GM10266 (cell line): ENCODE measurements around the gene RTL10.

Experiments
- DNase-seq: peaks from one replicate; pipeline ENCODE4 v3.0.0; 2012; ENCODE audit errors: extremely low spot score
- TF ChIP-seq, protein P1 (sequence below): IDR thresholded peaks from 2 replicates; pipeline ENCODE4 v1.5.1; 2012; ENCODE audit warnings: mild to moderate bottlenecking, low read depth; ENCODE audit not compliant: control insufficient read depth, insufficient read depth; ENCODE audit errors: missing control alignments

RTL10 gene

DNA sequence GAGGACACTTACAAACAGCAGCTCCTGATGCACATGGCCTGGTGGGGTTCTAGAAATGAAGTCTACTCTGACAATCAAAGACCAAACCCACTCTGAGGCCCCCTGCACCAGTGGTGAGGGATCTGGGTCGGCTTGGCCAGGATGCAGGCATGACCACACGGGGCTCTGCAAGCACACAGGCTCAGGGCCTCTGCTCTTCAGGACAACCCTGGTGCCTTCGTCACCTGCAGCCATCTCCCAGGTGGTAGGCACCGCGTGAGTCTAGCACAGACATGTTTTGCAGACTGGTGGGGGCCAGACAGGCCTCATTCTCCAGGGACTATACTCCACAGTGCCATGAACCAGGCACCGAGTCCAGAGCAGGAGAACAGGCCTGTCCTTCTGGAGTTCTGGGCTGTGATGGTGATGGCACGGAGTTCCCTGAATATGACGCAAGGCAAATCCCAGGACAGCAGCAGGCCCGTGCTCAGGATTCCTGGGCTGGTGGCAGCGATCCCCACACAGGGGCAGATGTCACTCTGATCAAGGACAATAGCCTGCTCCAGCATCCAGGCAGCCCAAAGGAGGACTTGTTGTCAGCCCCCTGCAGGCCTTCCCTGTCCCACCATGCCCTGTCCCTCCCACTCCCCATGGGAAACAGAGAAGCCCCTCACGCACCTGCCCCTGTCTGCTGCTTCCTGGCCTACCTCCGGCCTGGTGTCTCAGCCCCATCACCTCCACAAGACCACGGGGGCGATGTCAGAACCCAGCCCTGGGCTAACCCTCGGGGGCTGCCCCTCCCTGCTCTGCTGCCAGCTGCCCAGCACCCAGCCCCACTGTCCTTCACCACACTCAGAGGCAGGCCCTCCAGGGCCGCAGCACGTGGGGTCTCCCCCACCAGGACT lies 36.1 kb downstream of the RTL10 start:
- no peak for DNase-seq
- TF ChIP-seq, protein P1, sequence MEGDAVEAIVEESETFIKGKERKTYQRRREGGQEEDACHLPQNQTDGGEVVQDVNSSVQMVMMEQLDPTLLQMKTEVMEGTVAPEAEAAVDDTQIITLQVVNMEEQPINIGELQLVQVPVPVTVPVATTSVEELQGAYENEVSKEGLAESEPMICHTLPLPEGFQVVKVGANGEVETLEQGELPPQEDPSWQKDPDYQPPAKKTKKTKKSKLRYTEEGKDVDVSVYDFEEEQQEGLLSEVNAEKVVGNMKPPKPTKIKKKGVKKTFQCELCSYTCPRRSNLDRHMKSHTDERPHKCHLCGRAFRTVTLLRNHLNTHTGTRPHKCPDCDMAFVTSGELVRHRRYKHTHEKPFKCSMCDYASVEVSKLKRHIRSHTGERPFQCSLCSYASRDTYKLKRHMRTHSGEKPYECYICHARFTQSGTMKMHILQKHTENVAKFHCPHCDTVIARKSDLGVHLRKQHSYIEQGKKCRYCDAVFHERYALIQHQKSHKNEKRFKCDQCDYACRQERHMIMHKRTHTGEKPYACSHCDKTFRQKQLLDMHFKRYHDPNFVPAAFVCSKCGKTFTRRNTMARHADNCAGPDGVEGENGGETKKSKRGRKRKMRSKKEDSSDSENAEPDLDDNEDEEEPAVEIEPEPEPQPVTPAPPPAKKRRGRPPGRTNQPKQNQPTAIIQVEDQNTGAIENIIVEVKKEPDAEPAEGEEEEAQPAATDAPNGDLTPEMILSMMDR, result no peak

DNA sequence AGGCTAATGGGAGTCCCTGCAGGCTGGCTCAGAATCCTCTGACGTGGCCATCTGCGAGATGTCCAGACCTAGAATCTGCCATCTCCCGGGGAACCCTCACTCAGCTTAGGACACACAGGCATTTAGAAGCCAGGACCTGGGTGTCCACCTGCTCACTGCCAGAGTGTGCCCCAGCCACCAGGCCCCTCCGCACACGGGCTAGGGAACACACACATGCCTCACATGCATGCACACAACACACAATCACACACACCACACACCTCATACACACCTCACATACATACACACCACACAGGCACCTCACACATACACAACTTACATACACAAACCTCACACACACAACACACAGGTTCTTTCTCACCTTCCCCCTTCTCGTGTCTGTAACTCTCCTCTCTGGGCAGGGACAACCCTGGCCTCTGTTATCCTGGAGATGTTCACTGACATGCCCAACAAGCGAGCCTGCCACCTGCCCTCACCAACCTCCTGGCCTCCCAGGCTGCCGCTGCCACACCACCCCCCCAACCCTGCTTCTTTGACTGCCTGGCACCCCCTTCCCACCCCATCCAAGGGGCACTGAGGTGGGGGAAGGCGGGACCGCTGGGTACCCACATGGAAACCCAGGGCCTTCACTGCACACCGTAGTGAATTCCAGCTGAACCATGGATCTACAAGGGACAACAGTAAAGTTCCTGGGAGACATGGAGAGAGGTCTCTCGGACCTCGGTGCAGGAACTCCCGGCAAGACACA lies 38.1 kb downstream of the RTL10 start:
- TF ChIP-seq, protein P1, result no peak
- DNase-seq, result no peak

DNA sequence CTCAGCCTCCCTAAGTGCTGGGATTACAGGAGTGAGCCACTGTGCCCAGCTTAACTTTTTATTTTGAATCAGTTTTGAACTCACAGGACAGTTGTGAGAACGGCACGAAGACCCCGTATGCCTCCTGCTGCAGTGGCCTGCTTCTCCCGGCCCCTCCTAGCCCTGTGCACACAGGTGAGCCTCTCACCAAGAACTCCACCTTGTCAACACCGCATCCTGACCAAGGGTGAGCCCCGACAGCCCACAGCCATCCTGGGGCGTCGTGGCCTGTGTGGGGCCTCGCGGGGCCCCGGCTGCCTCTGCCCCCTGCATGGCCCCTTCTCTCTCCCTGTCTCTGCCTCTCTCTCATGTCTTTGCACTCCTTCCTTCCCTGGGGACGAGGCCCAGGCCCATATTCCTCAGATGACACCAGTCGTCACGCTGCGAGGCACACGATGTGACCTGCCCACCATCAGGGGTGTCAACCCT lies 38.8 kb downstream of the RTL10 start:
- TF ChIP-seq, protein P1, result no peak

DNA sequence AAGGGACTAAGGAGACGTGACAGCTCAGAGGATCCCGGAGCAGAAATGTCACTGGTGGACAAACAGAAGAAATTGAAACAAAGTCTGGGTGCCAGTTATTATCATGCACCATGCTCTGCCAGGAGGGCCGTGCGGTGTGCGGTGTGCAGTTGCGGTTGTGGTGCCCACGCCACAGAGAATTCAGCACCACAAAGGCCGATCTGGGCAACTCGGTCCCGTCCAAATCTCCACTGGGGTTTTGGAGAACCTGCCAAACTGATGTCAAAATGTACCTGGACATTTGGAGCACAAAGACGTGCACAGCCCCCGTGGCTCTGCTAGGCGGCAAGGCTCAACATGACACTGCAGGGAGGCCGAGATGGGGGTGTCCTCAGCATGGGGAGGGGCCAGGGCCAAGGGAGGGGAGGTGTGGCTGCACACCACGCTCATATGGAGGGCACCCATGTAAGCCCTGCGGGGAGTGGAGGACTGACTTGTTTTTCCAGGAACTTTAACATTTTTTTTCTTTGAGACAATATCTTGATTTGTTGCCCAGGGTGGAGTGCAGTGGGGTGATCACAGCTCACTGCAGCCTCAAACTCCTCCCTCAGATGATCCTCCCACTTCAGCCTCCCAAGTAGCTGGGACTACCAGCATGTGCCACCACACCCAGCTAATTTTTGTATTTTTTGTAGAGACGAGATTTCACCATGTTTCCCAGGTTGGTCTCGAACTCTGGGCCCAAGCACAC lies 39.4 kb downstream of the RTL10 start:
- no peak for DNase-seq
- TF ChIP-seq, protein P1, result no peak

More for the DNA sequence above, 38.8 kb downstream of the RTL10 start:
- no peak for DNase-seq

DNA sequence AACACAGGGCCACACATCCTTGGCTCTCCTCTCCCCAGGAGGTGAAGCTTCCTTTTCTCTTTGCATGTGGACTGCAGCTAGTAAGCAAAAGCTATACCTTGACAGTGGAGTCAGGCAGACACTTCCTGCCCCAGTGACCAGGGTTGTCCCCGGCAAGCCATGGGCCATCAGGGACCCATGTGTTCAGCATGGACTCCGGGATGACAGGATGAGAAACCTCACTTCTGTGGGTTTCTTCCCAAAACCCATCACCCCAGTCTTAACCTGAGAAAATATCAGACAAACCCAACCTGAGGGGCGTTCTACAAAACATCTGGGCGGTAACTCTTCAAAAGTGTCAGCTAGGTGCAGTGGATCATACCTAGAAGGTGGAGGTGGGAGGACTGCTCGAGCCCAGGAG lies 40.2 kb downstream of the RTL10 start:
- TF ChIP-seq, protein P1, result no peak
- DNase-seq, result no peak

DNA sequence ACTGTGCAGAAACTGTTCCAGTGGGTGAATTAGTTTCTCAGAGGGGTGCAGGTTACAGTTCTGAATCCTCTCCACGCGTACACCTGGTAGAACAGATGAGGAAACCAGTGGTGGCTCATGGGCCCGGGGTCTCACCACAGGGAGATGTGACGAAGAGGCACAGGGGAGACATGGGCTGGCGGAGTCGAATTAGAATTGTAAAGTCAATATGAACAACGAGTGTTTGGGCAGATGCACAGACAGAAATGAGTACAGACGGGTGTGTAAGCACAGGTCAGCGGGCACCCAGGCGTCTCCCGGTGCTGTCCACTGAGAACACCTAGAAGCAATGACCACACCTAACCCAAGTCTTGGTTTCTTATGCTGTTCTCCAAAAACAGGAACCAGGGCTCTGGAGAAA lies 41.8 kb downstream of the RTL10 start:
- TF ChIP-seq, protein P1, result no peak
- no peak for DNase-seq
